RWPE2 (cell line): ENCODE data around the gene RNGTT.
"Not testable (repeated sequence)": the region's sequence is repeated elsewhere in the genome, so short reads cannot be mapped to it uniquely, and the experiment has no call there.

ENCODE experiments used
- ATAC-seq: fragments of 200-7000 bp; cut with Tn5 transposase; 3 replicates; pipeline ENCODE4 v1.9.1; 2021; ENCODE audit warnings: low read depth
- DNase-seq: peaks from one replicate; pipeline ENCODE4 v3.0.0-alpha.2; 2020; ENCODE audit warnings: low spot score
- H3K27ac ChIP-seq: fragments of 450-650 bp; 2 replicates; pipeline ENCODE4 v1.5.1; 2017; ENCODE audit warnings: mild to moderate bottlenecking; ENCODE audit not compliant: poor library complexity, severe bottlenecking
- H3K27me3 ChIP-seq: fragments of 250-450 bp; sonication (Bioruptor Pico); 2 replicates; pipeline ENCODE4 v1.5.1; 2021; ENCODE audit warnings: mild to moderate bottlenecking, moderate library complexity; ENCODE audit not compliant: insufficient read depth, poor library complexity, severe bottlenecking
- H3K36me3 ChIP-seq: fragments of 250-450 bp; sonication (Bioruptor Pico); 2 replicates; pipeline ENCODE4 v1.5.1; 2020; ENCODE audit warnings: low read depth, mild to moderate bottlenecking, moderate library complexity
- H3K4me1 ChIP-seq: fragments of 250-450 bp; sonication (Bioruptor Pico); 2 replicates; pipeline ENCODE4 v1.5.1; 2021; ENCODE audit warnings: mild to moderate bottlenecking, moderate library complexity; ENCODE audit not compliant: insufficient read depth, poor library complexity, severe bottlenecking
- H3K4me3 ChIP-seq: fragments of 250-450 bp; sonication (Bioruptor Pico); 2 replicates; pipeline ENCODE4 v1.5.1; 2021; ENCODE audit warnings: mild to moderate bottlenecking, moderate library complexity; ENCODE audit not compliant: severe bottlenecking
- H3K9me3 ChIP-seq: fragments of 250-450 bp; sonication (Bioruptor Pico); 2 replicates; pipeline ENCODE4 v1.5.1; 2021; ENCODE audit warnings: mild to moderate bottlenecking, moderate library complexity; ENCODE audit not compliant: severe bottlenecking
- CTCF ChIP-seq: fragments of 450-650 bp; IDR thresholded peaks from one replicate; pipeline ENCODE4 v1.5.1; 2017; ENCODE audit warnings: mild to moderate bottlenecking, moderate library complexity; ENCODE audit not compliant: poor library complexity, severe bottlenecking

Gene RNGTT

GRCh38 chr6:88806728-88807127 is 156.7 kb downstream of the RNGTT start:
- DNase-seq (no peak), ATAC-seq (no peak)
- H3K4me3 ChIP-seq = no peak overlapping the region
- no peak for TF ChIP-seq CTCF
- H3K4me1 ChIP-seq = no peaks in the 10 kb centered on the region
- H3K27ac ChIP-seq = no peak overlapping the region
- H3K36me3 ChIP-seq = no peaks in the 10 kb centered on the region; the same call in 1 of the 2 replicates
- H3K27me3 ChIP-seq = no peaks in the 10 kb centered on the region
- H3K9me3 ChIP-seq = no peaks in the 10 kb centered on the region

GRCh38 chr6:88804701-88805100 is 158.7 kb downstream of the RNGTT start:
- peaks cover 7% of the 10 kb centered on the region for H3K36me3 ChIP-seq
- H3K9me3 ChIP-seq = no peaks in the 10 kb centered on the region
- no peaks in the 10 kb centered on the region for H3K4me1 ChIP-seq
- TF ChIP-seq CTCF = no peak
- no peaks in the 10 kb centered on the region for H3K27me3 ChIP-seq
- H3K27ac ChIP-seq = no peak overlapping the region
- H3K4me3 ChIP-seq = no peak overlapping the region
- DNase-seq (no peak), ATAC-seq (no peak)

- Histone ChIP-seq H3K27me3 (no peaks in the 10 kb centered on the region), H3K9me3 (no peaks in the 10 kb centered on the region), H3K4me1 (no peaks in the 10 kb centered on the region), H3K27ac (no peak overlapping the region), H3K36me3 (no peaks in the 10 kb centered on the region; the same call in 1 of the 2 replicates), H3K4me3 (no peak overlapping the region)
- DNase-seq (no peak), ATAC-seq (no peak)
- TF ChIP-seq CTCF = no peak
Measured at GRCh38 chr6:88785478-88785877, 177.9 kb downstream of the RNGTT start.

- Histone ChIP-seq H3K4me1 (no peaks in the 10 kb centered on the region), H3K27ac (no peak overlapping the region), H3K36me3 (no peaks in the 10 kb centered on the region), H3K4me3 (no peak overlapping the region), H3K9me3 (no peaks in the 10 kb centered on the region), H3K27me3 (no peaks in the 10 kb centered on the region)
- ATAC-seq = peak; percentile 75
- peak; percentile 94 for TF ChIP-seq CTCF
- no peak for DNase-seq
Measured at GRCh38 chr6:88780714-88781389, 182.6 kb downstream of the RNGTT start.

GRCh38 chr6:88775866-88776571 is 187.4 kb downstream of the RNGTT start:
- no peak for DNase-seq
- Histone ChIP-seq H3K4me1 (no peaks in the 10 kb centered on the region), H3K36me3 (peaks cover 3% of the 10 kb centered on the region; the same call in 1 of the 2 replicates), H3K4me3 (no peak overlapping the region), H3K27me3 (no peaks in the 10 kb centered on the region), H3K27ac (no peak overlapping the region), H3K9me3 (no peaks in the 10 kb centered on the region)
- no peak for ATAC-seq
- no peak for TF ChIP-seq CTCF

- not testable (repeated sequence) for H3K27ac ChIP-seq, H3K36me3 ChIP-seq, ATAC-seq, DNase-seq, H3K27me3 ChIP-seq, H3K4me1 ChIP-seq, H3K4me3 ChIP-seq, H3K9me3 ChIP-seq
Measured at GRCh38 chr6:88768114-88768513, 195.3 kb downstream of the RNGTT start.
